HCT116 (cell line): ENCODE measurements around the gene CCDC91.

Source experiments
- CEBPB ChIP-seq: IDR thresholded peaks from 2 replicates; pipeline ENCODE4 v1.6.1; 2012; ENCODE audit warnings: low read depth
- CTCF ChIP-seq, 3 experiments: fragments of 200-600 bp in 1 of 3; sonication (generic) in 1 of 3; IDR thresholded peaks in 2 of 3; conservative IDR thresholded peaks in 1 of 3; 2 replicates each; pipeline ENCODE4 v1.5.1; 2012 to 2017; ENCODE audit warnings: low read depth in 2 of 3, low read length in 2 of 3, antibody characterized with exemption in 1 of 3, borderline replicate concordance in 1 of 3, control low read depth in 1 of 3, mild to moderate bottlenecking in 1 of 3, mixed read lengths in 1 of 3, mixed run types in 1 of 3, moderate library complexity in 1 of 3; ENCODE audit not compliant: insufficient read depth in 1 of 3
- ELF1 ChIP-seq: IDR thresholded peaks from 2 replicates; pipeline ENCODE4 v1.6.1; 2012; ENCODE audit warnings: low read depth, borderline replicate concordance
- EZH2 ChIP-seq: fragments of 200-600 bp; sonication (generic); IDR thresholded peaks from 2 replicates; pipeline ENCODE4 v1.6.1; 2017; ENCODE audit warnings: antibody characterized with exemption, mixed run types
- EZH2phosphoT487 ChIP-seq: fragments of 200-600 bp; IDR thresholded peaks from 2 replicates; pipeline ENCODE4 v1.6.1; 2018; ENCODE audit warnings: antibody characterized with exemption, borderline replicate concordance
- POLR2A ChIP-seq: IDR thresholded peaks from 2 replicates; pipeline ENCODE4 v1.7.0; 2011; ENCODE audit warnings: borderline replicate concordance; ENCODE audit not compliant: insufficient read depth, insufficient read length; ENCODE audit errors: extremely low read depth
- POLR2AphosphoS5 ChIP-seq: IDR thresholded peaks from 2 replicates; pipeline ENCODE4 v1.6.1; 2011; ENCODE audit warnings: mild to moderate bottlenecking, low read depth, low read length, moderate library complexity
- ZNF274 ChIP-seq: fragments of 200-500 bp; sonication (Bioruptor generic); IDR thresholded peaks from 2 replicates; pipeline ENCODE4 v1.6.1; 2014; ENCODE audit warnings: mild to moderate bottlenecking, low read depth, low read length, inconsistent platforms

- TF ChIP-seq POLR2AphosphoS5 (no peak), CTCF (IDR thresholded peaks at IDR 0.05 in 2 of 3, conservative IDR thresholded peaks at IDR 0.05 in 1 of 3; ENCODE audit: borderline replicate concordance in 1 of 3, insufficient read depth in 1 of 3, low read depth in 2 of 3, low read length in 2 of 3) (no peak), EZH2 (no peak), EZH2phosphoT487 (no peak), POLR2A (no peak), ELF1 (no peak), CEBPB (no peak), ZNF274 (no peak)
These were observed 177.7 kb downstream of the CCDC91 start for GRCh38 chr12:28367993-28368392.
